Fibroblast of villous mesenchyme (primary cell): ENCODE data around the gene RASA4. TPM values are rescaled to one million over a fixed set of nuclear protein-coding genes. Genes with fewer than 3 reads are reported as not detected.
"Not testable (repeated sequence)": the region's sequence is repeated elsewhere in the genome, so short reads cannot be mapped to it uniquely, and the experiment has no call there.

Source experiments
- DNase-seq: peaks from one replicate; pipeline ENCODE4 v3.0.0-alpha.2; 2010; ENCODE audit warnings: low read depth
- H3K4me3 ChIP-seq: 2 replicates; pipeline ENCODE4 v1.5.1; 2011; ENCODE audit warnings: low read depth, mild to moderate bottlenecking, low read length
- CTCF ChIP-seq: IDR thresholded peaks from 2 replicates; pipeline ENCODE4 v1.5.1; 2012; ENCODE audit warnings: low read depth, mild to moderate bottlenecking, low read length; ENCODE audit not compliant: insufficient read depth
- total RNA-seq: library from RNA; depleted of rRNA; stranded (reverse); fragments of >200 nt; gene quantifications from 2 replicates; pipeline ENCODE4 v1.2.3, GENCODE V29; 2012

The RASA4 gene
- total RNA-seq, 1 donor, result 10.4 TPM

GRCh38 chr7:102572261-102573239 lies 44.0 kb downstream of the RASA4 start, which contains the start of gene POLR2J3:
Gene POLR2J3, minus strand, starts transcription at chr7:102572583. Its CDS starts 62 bp downstream, at chr7:102572521.
- H3K4me3 ChIP-seq, result peak within 1 kb of the TSS; percentile 66
- TF ChIP-seq CTCF, result peak; percentile 51
- peak; percentile 92 for DNase-seq

GRCh38 chr7:102568620-102569019 lies 47.9 kb downstream of the RASA4 start:
- not testable (repeated sequence) for H3K4me3 ChIP-seq, DNase-seq

- not testable (repeated sequence) for DNase-seq, H3K4me3 ChIP-seq
Observed at GRCh38 chr7:102550808-102551422, 65.6 kb downstream of the RASA4 start, which contains the start of gene SPDYE2. Gene SPDYE2, plus strand, starts transcription at chr7:102551226. Its CDS starts 2,030 bp downstream, at chr7:102553256.

- not testable (repeated sequence) for H3K4me3 ChIP-seq, DNase-seq
Observed at GRCh38 chr7:102546353-102546752, 70.2 kb downstream of the RASA4 start.

GRCh38 chr7:102545288-102545687 lies 71.3 kb downstream of the RASA4 start:
- not testable (repeated sequence) for H3K4me3 ChIP-seq, DNase-seq

GRCh38 chr7:102544372-102544771 lies 72.2 kb downstream of the RASA4 start:
- not testable (repeated sequence) for DNase-seq, H3K4me3 ChIP-seq

- H3K4me3 ChIP-seq, DNase-seq: not testable (repeated sequence)
Observed at GRCh38 chr7:102543596-102543995, 73.0 kb downstream of the RASA4 start, which contains the start of gene UPK3BL2. Gene UPK3BL2, minus strand, starts transcription at chr7:102543696. Its CDS starts 60 bp downstream, at chr7:102543636.

- DNase-seq, H3K4me3 ChIP-seq: not testable (repeated sequence)
Observed at GRCh38 chr7:102542771-102543170, 73.8 kb downstream of the RASA4 start.

GRCh38 chr7:102542083-102542482 lies 74.5 kb downstream of the RASA4 start:
- H3K4me3 ChIP-seq, DNase-seq: not testable (repeated sequence)

- H3K4me3 ChIP-seq, result not testable (repeated sequence)
Observed at GRCh38 chr7:102540604-102541003, 76.0 kb downstream of the RASA4 start.

GRCh38 chr7:102535062-102535615 lies 81.4 kb downstream of the RASA4 start:
- DNase-seq, H3K4me3 ChIP-seq: not testable (repeated sequence)

More at GRCh38 chr7:102540604-102541003, 76.0 kb downstream of the RASA4 start:
- DNase-seq, result not testable (repeated sequence)

- H3K4me3 ChIP-seq, DNase-seq: not testable (repeated sequence)
Observed at GRCh38 chr7:102532127-102532526, 84.4 kb downstream of the RASA4 start.

- H3K4me3 ChIP-seq, DNase-seq: not testable (repeated sequence)
Observed at GRCh38 chr7:102531583-102531982, 85.0 kb downstream of the RASA4 start.

GRCh38 chr7:102527822-102528793 lies 88.4 kb downstream of the RASA4 start:
- DNase-seq, H3K4me3 ChIP-seq: not testable (repeated sequence)

GRCh38 chr7:102527182-102527581 lies 89.4 kb downstream of the RASA4 start:
- not testable (repeated sequence) for H3K4me3 ChIP-seq, DNase-seq

- DNase-seq, result not testable (repeated sequence)
Observed at GRCh38 chr7:102524803-102525202, 91.8 kb downstream of the RASA4 start.

More at GRCh38 chr7:102524803-102525202, 91.8 kb downstream of the RASA4 start:
- H3K4me3 ChIP-seq, result not testable (repeated sequence)
